ENCODE data around the gene CD52.
"Not testable (repeated sequence)": the region's sequence is repeated elsewhere in the genome, so short reads cannot be mapped to it uniquely, and the experiment has no call there.

Gene CD52

GRCh38 chr1:26333312-26333711 lies 15.6 kb downstream of the CD52 start:
- DNase-seq (ENCODE audit: low read depth in 2 of 2), result not testable (repeated sequence)

GRCh38 chr1:26335774-26336476 lies 18.2 kb downstream of the CD52 start:
- no peak for DNase-seq (ENCODE audit: low read depth in 2 of 2)

GRCh38 chr1:26336477-26337205 lies 18.9 kb downstream of the CD52 start:
- peak; percentile 77 to 80 for DNase-seq (ENCODE audit: low read depth in 2 of 2)

GRCh38 chr1:26337206-26337535 lies 19.4 kb downstream of the CD52 start:
- DNase-seq (ENCODE audit: low read depth in 2 of 2), result no peak

GRCh38 chr1:26337625-26338024 lies 19.9 kb downstream of the CD52 start:
- DNase-seq (ENCODE audit: low read depth in 2 of 2), result no peak

- no peak for DNase-seq (ENCODE audit: low read depth in 2 of 2)
Observed at GRCh38 chr1:26338670-26339069, 20.9 kb downstream of the CD52 start.

- no peak for DNase-seq (ENCODE audit: low read depth in 2 of 2)
Observed at GRCh38 chr1:26340047-26340481, 22.3 kb downstream of the CD52 start.

- no peak for DNase-seq (ENCODE audit: low read depth in 2 of 2)
Observed at GRCh38 chr1:26344147-26344920, 26.6 kb downstream of the CD52 start.

GRCh38 chr1:26345718-26346117 lies 28.0 kb downstream of the CD52 start:
- DNase-seq (ENCODE audit: low read depth in 2 of 2), result no peak

GRCh38 chr1:26346274-26347033 lies 28.7 kb downstream of the CD52 start:
- no peak for DNase-seq (ENCODE audit: low read depth in 2 of 2)

GRCh38 chr1:26349188-26349876 lies 31.6 kb downstream of the CD52 start:
- no peak for DNase-seq (ENCODE audit: low read depth in 2 of 2)

- no peak for DNase-seq (ENCODE audit: low read depth in 2 of 2)
Observed at GRCh38 chr1:26349877-26350244, 32.1 kb downstream of the CD52 start.

GRCh38 chr1:26350343-26350700 lies 32.6 kb downstream of the CD52 start:
- no peak for DNase-seq (ENCODE audit: low read depth in 2 of 2)

- DNase-seq (ENCODE audit: low read depth in 2 of 2), result no peak
Observed at GRCh38 chr1:26350701-26351589, 33.2 kb downstream of the CD52 start.

GRCh38 chr1:26351590-26352337 lies 34.0 kb downstream of the CD52 start:
- DNase-seq (ENCODE audit: low read depth in 2 of 2), result no peak

- DNase-seq (ENCODE audit: low read depth in 2 of 2), result no peak
Observed at GRCh38 chr1:26352338-26352679, 34.6 kb downstream of the CD52 start.

GRCh38 chr1:26353210-26353859 lies 35.6 kb downstream of the CD52 start:
- DNase-seq (ENCODE audit: low read depth in 2 of 2), result no peak

- DNase-seq (ENCODE audit: low read depth in 2 of 2), result no peak
Observed at GRCh38 chr1:26353976-26354820, 36.4 kb downstream of the CD52 start, which contains the start of gene CRYBG2. TSS of gene CRYBG2 (minus strand) at chr1:26354130. CDS start at chr1:26346657, 7,473 bp downstream.

Data from stimulated activated CD8-positive, alpha-beta memory T cell treated with anti-CD3 and anti-CD28 coated beads, Interleukin-15, amount 100 ng/mL, for 48 hours (primary cell).